Esophagus mucosa (tissue), 1 donor: Measurements from ENCODE around the gene MTA2. TPM values are rescaled to one million over a fixed set of nuclear protein-coding genes. Genes with fewer than 3 reads are reported as not detected.
A peak's percentile ranks its signal among the peaks of the same experiment; 100 is the strongest.
"Not testable (repeated sequence)": the region's sequence is repeated elsewhere in the genome, so short reads cannot be mapped to it uniquely, and the experiment has no call there.

Experiments used
- ATAC-seq: fragments of 200-7000 bp; cut with Tn5 transposase; one replicate; pipeline ENCODE4 v1.9.1; 2020
- total RNA-seq: library from RNA; stranded (reverse); gene quantifications from one replicate; pipeline ENCODE4 v1.2.4, GENCODE V29; 2023
- donor health status: DM: yes; HTN: yes; CAD: no.

The MTA2 gene
- total RNA-seq, 1 donor from 2014 or later = 88.4 TPM

DNA sequence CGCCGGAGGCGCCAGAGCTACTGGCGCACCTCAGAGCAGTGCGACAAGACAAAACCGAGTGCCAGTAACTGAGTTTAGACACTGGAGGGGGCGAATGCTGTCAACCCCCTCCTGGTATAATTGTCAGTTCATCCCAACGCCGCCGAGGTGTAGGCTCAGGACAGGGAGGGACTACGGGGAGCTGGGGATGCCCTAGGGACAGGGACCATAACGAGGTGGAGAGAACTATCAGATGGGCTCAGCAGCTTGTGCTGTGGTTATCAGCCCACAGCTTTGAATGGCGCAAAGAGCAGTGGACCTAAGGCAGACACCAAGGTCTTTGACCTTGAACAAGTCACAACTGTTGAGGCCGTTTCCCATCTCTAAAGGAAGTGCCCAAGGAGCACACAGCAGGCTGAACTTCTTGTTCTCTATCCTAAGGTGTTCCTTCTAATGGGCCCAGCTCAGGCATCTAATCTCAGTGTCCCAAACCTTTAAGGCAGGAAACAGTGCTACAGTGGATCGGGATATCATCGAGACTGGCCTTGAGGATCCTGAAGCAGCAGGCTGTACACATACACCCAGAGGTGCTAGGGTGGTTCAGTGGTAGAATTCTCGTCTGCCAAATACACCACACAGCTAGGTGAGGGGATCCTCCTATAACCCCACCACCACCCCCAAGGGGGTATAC is 9.4 kb downstream of the MTA2 start:
- ATAC-seq = no peak

DNA sequence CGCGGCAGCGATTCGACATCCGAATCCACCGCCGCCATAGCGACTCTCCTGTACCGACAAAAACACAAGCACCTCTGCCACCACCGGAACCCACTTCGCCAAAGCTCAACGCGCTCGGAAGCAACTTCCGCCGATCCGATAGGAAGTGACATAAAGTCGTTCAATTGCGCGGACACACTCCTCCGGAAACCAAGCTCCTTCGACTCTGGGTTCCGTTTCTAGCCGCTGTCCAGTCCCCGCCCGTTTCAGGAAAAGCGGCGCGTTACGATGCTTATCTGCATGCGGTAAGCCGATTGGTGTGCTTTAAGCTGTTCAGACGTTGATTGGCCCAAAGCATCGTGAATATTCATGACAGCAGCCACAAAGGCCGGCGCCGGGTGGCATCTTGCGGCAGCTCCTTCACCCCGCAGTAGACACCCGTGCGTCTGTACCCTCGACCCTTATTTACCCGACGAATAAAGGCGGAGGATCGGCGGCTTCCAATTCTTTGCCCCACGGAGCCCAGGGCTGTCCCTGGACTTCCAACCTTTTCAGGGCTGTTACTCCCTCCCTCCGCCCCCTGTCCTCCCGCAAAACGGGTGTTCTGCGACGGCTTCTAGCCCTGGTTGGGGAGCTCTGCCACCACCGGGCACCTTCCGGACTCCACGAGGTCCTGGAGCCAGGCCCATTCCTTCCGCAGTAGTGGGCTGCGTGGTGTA is 10.1 kb downstream of the MTA2 start, which contains the start of gene TUT1:
TUT1 (minus strand) TSS at position 76 of the 698 bp plus-strand sequence; CDS start at position 38, 38 bp downstream.
- ATAC-seq = peak; percentile 93

DNA sequence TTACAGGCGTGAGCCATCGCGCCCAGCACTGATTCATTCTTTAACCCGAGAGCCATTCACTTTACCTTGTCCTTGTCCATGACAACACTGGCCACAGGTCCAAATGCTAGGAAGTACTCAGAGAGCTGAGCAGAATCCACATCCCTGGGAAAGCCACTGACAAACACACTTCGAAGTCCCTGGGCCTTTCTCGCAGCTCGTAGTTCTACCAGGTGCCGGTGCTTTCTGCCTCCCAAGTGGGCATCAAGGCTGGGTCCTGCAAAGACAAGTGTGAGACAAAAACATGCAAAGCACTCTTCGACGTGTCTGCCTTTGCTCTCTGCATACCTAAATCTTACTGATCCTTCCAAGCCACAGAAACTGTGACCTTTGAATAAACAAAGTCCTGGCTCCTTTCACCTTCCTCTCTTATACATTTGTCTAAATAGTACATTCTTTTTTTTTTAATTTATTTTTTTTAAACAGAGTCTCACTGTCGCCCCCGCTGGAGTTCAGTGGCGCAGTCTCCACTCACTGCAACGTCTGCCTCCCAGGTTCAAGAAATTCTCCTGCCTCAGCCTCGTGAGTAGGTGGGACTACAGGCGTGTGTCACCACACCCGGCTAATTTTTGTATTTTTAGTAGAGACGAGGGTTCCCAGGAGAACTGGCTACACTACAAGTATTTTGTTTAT is 12.6 kb downstream of the MTA2 start:
- no peak for ATAC-seq

DNA sequence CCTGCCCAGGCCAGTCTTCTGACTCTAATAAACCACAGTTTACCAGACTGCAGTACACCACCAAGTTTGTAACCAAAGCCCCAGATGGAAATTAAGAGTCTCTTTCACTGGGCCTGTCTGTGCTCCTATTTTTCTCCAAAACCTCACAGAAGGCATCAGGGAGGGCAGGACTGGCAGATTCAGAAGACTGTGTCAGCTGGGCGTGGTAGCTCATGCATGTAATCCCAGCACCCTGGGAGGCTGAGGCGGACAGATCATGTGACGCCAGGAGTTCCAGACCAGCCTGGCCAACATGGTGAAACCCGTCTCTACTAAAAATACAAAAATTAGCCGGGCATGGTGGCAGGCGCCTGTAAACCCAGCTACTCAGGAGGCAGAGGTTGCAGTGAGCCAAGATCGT is 16.3 kb downstream of the MTA2 start:
- ATAC-seq = peak; percentile 21

DNA sequence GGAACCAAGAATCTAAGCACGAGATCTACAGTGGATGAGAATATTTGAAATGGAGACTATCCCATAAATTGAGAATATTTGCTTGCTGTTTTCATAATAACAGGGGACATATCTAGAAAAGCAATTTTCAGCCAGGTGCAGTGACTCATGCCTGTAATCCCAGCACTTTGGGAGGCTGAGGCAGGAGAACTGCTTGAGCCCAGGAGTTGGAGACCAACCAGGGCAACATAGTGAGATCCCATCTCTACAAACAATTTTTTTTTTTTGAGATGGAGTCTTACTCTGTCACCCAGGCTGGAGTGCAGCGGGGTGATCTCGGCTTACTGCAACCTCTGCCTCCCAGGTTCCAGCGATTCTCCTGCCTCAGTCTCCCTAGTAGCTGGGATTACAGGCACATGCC is 19.9 kb downstream of the MTA2 start:
- ATAC-seq = not testable (repeated sequence)

DNA sequence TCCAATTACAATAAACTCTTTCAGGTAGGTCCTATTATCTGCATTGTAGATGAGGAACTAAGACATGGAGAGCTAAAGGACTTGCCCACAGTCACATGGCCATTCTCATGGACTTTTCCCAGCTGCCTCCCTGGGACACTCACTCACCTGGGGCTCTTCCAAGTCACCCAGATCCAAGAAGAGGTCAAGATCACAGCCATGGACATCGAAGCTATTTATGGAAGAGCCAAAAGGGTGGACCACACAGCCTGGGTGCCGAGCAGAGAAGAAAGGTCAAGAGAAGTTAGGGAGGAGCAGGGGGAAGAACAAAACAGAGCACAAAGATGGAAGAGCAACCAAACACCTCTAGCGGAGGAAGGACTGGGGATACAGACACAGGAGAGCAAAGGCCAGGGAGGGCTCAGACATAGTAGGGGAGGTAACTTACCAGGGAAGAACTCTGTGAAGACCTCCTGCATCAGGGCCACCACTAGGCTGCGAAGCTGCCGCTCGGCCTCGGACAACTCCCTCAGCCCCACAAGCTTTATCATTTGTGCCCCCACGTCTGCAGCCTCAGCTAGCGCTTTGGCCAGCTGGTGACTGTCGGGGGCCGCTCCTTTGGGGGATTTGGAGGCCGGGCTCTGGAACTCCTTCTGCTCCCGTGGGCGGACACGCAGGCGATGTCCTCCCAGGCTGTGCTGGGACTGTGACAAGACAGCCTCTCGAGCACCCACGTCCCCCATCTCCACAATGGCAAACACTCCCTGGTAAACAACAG is 20.5 kb downstream of the MTA2 start:
- no peak for ATAC-seq

DNA sequence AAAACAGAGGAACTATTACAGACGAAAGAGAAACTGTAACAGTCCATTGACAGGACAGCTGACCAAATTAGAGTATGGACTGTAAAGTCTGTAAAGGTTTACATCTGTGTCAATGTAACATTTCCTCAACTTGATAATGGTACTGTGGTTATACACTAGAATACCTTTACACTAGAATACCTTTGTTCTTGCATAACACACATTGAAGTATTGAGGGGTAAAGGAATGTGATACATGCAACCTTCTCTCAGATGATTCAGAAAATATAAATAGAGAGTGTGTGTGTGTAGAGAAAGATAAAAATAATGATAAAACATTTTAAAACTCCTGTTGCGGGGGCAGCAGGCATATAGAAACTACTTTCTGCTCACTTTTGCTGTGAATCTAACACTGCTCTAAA is 22.4 kb downstream of the MTA2 start:
- ATAC-seq = no peak

DNA sequence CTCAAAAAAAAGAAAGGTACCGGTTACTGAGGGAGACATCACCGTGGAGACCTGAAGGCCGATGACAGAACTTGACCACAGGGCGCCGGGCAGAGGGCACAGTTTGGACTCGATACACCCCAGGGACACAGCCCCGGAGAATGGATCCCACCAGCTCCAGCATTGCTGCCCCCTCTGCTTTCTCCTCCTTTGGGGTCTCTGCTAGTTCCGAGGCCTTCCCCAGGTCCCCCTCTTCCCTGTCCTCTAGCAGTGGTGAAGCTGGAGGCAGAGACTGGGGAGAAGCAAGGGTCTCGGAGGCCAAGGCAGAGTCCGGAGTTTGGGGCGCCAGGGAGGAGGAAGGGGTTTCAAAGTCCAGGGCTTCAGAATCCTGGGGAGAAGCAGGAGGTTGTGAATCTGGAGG is 23.1 kb downstream of the MTA2 start:
- no peak for ATAC-seq

DNA sequence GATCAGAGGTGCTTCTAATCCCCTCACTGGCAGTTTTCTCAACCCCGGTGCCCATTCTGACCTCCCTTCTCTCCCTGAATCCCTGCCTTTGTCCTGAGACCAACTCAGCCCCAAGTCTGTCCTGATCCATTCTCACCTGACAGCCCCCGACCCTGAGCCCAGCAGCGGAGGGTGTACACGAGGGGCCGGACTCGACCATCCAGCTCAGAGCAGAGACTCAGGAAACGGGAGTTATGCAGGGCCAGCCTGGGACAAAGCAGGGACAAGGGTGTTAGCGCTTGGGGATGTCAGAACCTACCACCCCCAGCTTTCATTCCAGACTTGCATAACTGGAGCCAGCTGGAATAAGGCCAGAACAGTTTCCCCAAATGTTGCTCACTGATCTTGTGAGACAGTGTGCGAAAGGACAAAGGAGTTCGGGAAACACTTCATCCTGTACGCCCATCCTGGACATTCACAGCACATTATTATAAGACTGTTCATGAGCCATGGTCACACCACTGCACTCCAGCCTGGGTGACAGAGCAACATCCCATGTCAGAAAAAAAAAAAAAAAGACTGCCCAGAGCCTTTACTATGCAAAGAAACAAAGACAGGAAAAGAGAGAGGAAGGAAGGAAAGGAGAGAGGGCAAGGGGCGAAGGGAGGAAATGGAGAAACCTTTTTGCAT is 24.5 kb downstream of the MTA2 start:
- no peak for ATAC-seq

DNA sequence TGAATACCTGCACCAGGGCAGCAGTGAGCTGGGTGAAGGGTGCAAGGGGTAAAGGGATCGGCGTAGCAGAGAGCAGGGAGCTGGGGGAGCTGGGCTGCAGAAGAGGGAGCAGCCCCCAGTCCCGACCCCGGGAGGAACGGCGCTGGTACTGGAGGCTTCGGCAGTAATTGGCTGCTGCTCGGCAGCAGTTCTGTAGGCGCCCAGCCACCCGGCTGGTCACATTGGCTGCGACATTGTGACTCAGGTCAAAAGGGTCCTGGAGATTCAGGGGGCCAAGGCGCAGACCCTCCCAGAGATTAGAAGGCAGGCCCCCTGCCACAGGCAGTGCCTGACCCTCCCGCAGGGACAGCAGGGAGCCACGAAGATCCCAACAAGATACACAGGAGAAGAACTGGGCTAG is 25.8 kb downstream of the MTA2 start:
- ATAC-seq = no peak

DNA sequence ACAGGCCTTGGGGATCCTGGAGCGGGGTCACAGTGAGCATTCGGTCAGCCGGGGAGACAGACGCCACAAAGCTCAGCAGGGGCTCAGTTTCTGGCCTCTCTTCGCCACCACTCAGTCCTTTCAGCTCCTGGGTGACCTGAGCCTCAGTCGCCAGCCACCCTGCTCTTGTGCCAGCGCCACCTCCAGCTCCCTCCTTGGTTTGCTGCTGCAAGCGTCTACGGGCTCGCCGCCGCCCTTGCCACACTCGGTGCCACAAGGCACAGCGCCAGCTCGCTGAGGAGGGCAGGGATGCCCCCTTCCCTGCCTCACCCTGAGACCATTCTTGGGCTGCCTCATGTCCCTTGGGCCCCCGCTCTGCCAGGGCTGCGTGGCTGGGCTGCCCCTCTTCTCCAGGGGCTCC is 26.5 kb downstream of the MTA2 start:
- no peak for ATAC-seq

DNA sequence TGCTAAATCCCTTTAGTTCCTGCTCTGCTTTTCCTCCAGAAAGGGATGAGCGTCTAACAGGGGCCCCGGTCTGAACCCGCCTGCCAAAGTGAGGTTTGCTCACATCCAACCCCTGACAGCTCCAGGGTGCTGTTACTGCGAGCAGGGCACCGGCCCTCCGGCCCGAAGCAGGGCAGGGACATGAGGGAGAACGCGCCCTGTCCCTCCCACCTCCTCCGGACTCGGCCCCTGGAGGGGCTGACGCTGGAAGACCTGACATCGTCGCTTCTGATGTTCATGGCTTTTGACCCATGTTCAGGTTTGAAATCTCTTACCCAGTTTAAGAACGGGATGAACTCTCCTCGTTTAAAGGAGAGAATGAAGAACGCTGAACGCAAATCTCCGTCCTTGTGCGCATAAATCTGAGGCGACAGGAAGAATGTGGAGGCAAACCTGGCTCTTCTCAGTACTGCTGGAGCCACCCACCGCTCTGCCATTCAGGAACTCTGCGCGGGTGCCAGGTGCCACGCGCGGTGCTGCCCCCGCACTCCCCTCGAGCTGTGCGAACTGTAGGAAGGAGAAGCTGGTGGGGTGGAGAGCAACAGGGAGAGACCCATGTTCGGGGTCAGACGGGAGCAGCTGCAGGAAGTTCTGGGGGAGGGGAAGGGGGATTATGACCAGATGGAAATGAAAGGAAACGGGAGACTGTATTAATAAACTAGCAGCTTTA is 27.1 kb downstream of the MTA2 start:
- peak; percentile 17 for ATAC-seq

DNA sequence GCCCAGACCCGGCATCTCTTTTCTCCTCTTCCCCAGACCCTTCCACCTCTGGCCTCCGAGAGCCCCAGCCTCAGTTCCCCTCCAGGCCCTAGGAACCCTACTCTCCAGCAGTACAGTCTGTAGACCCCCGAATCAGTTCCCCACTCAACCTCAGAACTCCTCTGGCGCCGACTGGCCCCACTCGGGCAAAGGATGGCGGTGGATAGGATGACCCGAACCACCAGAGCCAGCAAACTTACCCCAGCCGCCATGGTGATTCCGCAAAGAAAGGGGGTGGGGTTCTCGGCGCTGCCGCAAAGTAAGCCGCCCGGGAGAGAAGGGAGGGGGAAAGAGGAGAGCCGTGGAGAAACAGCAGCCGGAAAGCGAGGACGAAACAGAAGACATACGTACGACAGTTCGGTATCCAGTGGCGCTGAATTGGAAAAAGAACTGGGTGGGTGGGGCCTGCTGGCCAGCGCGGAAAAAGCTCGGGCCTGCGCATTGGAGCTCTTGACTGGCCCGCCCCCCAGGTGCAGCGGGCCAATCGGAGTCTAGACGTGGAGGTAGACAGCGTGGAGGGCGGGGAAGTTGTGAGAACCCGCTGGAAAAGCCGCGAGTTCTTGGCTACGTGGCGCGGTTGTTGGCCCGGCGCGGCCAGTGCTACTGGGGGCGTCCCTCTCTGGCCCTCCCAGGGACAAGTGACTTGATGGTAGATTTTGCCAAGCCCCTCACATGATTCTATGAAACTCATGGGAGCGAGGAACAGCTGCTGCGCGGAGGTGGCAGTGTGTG is 27.9 kb downstream of the MTA2 start, which contains the start of gene EEF1G:
EEF1G (minus strand) TSS at position 300 of the 771 bp plus-strand sequence; CDS start at position 251, 49 bp downstream.
- peak; percentile 96 for ATAC-seq

DNA sequence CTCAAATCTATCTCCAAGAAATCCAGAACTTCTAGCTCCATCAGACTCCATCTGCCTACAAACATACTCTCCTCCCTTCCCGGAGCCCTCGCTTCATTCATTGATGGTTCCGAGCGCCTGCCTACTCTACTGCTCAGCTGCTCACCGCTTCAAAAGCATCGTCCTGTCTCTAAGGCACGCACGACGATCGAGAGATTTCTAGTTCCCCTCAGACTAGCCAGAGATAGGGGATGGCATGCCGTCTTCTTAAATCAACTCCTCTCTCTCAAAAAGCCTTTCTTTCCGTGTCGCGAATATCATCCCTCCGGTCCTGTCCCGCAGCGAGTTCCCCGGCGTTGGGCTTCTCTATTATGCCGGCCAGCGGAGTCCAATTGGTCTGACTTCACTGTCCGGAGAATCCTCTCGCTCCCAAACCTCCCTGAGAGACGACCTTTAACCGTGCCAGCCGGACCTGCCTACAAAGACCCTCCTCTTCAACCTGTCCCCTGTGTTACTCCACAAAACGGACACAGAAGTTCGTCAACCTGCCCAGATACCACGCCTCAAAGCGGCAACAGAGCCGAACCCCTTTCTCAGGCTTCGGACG is 28.6 kb downstream of the MTA2 start:
- ATAC-seq = no peak

DNA sequence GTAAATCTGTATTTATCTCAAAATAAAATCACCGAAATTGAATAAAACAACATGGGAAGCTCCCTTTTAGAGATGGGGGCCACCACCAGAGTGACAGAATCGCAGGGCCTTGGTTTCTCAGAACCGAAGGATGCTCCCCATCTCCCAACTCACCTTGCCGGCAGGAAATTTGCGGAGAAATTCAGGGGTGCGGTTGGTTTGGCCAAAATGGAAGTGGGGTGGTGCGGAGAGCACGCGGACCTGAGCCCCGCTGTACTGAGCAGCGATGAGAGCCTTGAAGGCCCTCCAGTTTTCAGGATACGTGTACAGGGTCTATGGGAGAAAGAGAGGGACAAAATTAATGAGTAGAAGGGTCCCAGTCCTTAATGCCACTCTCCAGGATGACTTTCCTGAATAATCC is 29.2 kb downstream of the MTA2 start:
- ATAC-seq = no peak

DNA sequence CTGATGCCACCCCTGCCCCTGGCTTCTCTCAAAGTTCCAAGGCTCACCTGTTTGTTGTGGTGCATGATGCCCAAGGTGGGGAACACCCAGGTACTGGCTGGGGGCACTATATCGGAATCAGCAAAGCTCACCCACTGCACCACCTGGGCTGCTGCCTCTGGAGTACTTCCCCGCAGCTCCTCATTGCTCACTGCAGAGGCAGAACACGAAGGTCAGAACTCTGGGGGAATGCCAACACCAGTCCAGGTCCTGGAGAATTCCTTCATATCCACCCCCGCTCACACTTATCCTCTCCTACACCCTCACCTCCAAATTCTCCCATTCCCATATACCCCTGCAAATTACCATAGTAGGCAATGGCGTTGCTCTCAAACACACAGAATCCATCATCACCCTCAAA is 30.2 kb downstream of the MTA2 start:
- ATAC-seq = not testable (repeated sequence)

DNA sequence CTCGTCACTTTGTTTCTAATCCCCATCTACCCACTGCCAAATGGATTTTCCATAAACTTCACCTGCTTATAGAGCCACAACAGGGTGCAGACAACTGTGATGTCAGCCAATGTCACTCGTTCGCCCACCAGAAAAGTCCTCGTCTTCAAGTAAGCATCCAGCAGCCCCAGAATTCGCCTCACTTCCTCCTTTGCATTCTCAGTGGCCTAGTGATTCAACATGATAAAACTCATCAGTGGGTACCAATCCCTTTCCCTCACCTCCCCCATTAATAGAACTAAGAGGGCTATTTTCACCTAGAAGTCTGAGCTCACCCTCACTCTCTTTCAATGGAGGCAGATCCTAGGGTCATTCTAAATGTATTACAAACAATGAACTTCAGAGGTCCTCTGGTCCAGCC is 30.8 kb downstream of the MTA2 start:
- ATAC-seq = not testable (repeated sequence)

DNA sequence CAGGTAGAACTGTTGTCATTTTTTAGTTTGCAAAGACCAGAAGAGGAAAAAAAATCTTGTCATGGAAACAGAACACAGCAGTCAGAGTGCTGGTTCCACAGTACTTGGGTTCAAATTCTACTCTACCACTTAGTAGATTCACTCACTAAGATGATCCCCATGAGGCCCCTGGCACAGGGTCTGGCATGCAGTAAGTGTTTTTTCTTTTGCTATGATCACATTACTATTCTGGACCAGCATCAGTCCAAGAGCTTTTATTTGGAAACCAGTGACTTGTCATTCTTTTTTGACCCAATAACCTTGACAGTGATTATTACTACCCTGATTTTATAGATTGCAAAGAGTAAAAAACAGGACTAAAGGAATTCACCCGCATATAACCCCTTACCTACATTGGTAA is 32.1 kb downstream of the MTA2 start:
- ATAC-seq = no peak

DNA sequence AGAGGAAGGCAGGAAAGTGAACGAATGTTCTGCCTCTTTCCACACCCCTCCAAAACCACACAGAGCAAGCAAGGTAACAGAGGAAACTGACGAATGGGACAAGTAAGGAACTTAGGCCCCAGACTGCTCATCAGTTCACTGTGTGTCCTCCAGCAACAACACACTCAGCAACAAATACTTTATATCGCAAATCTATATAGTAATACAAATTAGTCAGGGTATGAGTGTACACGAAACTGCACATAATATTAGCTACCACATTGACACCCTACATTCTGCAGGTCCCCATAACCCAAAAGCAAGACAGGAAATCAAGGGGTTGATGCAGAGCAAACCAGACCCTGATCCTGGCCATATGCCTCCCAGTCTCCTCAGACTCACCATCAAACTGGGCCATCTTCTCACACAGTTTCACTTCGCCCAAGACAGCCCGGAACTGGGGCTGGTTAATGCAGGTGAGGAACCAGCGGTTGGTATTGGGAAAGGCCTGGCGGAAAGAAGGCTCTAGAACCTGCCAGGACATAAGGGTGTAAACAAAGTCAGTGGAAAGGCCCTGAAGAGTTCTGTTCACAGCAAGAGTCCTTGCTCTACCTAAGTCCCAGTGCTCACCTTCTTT is 34.5 kb downstream of the MTA2 start:
- no peak for ATAC-seq

DNA sequence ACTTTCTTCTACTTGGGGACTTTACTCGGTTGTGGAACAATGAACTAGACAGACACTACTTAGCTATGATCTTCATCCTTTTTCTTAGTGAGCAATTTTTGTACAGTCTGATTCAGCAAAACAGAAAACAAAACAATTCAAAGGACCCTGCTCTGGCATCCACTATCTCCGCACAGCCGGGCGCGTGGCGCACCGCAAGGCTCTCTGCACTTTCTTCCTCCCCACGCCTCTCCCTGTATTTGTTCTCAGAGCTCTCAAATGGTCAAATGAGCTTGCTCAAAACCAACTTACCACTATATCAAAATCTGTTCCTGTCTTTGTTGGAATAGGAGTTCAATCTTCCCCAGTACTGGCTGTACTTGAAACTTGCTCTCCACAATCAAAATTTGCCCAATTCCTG is 35.4 kb downstream of the MTA2 start:
- ATAC-seq = no peak
